DND-41 (cell line): ENCODE data around the gene EFNA2.

Experiments
- EZH2 ChIP-seq: IDR thresholded peaks from 3 replicates; pipeline ENCODE4 v1.6.1; 2012; ENCODE audit warnings: borderline replicate concordance, low read depth, mild to moderate bottlenecking, moderate library complexity, low read length, inconsistent platforms; ENCODE audit not compliant: severe bottlenecking
- TF ChIP-seq, protein P1 (sequence below): IDR thresholded peaks from 2 replicates; pipeline ENCODE4 v1.5.1; 2012; ENCODE audit warnings: borderline replicate concordance, low read length, moderate library complexity, mild to moderate bottlenecking; ENCODE audit not compliant: poor library complexity, severe bottlenecking; ENCODE audit errors: extremely low read depth

DNA sequence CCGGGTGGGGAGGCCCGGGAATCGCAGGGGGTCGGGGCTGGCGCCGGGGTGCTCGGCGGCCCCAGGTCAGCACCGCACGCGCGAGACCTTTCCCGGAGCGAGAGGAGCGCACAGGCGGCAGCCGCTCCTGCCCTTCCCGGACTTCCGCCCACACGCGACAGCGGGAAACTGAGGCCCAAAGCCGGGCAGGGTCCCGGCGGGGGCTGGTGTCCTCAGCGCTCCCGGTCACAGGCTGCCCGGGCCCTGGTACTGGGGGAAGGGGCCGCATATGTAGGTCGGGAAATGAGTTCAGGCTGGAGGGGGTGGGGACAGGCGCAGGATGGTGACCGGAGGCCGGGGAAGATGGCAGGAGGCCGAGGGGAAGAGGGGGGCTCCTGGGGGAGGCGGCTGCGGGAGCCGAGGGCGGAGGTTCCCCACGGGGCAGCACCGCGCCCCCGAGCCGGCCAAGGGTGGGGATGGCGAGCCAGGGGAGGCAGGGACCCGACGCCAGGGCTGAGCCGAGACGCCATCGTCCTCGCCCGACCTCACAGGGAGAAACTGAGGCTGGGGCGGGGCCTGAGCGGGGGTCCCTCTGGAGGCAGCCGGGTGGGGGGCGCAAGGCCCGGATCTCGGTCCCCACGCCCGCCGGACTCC is 48.5 kb upstream of the EFNA2 start:
- TF ChIP-seq, protein P1, sequence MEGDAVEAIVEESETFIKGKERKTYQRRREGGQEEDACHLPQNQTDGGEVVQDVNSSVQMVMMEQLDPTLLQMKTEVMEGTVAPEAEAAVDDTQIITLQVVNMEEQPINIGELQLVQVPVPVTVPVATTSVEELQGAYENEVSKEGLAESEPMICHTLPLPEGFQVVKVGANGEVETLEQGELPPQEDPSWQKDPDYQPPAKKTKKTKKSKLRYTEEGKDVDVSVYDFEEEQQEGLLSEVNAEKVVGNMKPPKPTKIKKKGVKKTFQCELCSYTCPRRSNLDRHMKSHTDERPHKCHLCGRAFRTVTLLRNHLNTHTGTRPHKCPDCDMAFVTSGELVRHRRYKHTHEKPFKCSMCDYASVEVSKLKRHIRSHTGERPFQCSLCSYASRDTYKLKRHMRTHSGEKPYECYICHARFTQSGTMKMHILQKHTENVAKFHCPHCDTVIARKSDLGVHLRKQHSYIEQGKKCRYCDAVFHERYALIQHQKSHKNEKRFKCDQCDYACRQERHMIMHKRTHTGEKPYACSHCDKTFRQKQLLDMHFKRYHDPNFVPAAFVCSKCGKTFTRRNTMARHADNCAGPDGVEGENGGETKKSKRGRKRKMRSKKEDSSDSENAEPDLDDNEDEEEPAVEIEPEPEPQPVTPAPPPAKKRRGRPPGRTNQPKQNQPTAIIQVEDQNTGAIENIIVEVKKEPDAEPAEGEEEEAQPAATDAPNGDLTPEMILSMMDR: no peak
- peak; percentile 54 for TF ChIP-seq EZH2
